Keratinocyte (primary cell): ENCODE measurements around the gene PAPSS2. TPM values are rescaled to one million over a fixed set of nuclear protein-coding genes. Genes with fewer than 3 reads are reported as not detected.

Experiments
- DNase-seq: peaks from one replicate; pipeline ENCODE4 v3.0.0-alpha.2; 2011; ENCODE audit warnings: low read depth, missing footprints, low spot score
- FAIRE-seq: peaks from 2 replicates; lab custom pipeline; 2011; peaks lifted over from hg19 to GRCh38; lab: Jason Lieb, UNC
- H2AFZ ChIP-seq: 2 replicates; pipeline ENCODE4 v1.6.0; 2012; ENCODE audit warnings: low read length, control low read depth, inconsistent platforms; ENCODE audit not compliant: control insufficient read depth
- H3K27ac ChIP-seq: 2 replicates; pipeline ENCODE4 v1.5.1; 2011; ENCODE audit warnings: low read length; ENCODE audit not compliant: control insufficient read depth, insufficient read depth
- H3K27me3 ChIP-seq: 3 replicates; pipeline ENCODE4 v1.6.0; 2011; ENCODE audit warnings: low read length; ENCODE audit not compliant: control insufficient read depth, insufficient read depth; ENCODE audit errors: extremely low read depth
- H3K36me3 ChIP-seq, 2 experiments: 2 replicates in 1 of 2; 3 replicates in 1 of 2; pipeline ENCODE4 v1.5.1; 2011; ENCODE audit warnings: low read length in 2 of 2, mild to moderate bottlenecking in 1 of 2; ENCODE audit not compliant: control insufficient read depth in 2 of 2, insufficient read depth in 2 of 2; ENCODE audit errors: extremely low read depth in 1 of 2
- H3K4me1 ChIP-seq: 3 replicates; pipeline ENCODE4 v1.5.1; 2011; ENCODE audit warnings: low read length; ENCODE audit not compliant: control insufficient read depth, insufficient read depth; ENCODE audit errors: extremely low read depth
- H3K4me2 ChIP-seq: 3 replicates; pipeline ENCODE4 v1.6.0; 2011; ENCODE audit warnings: low read depth, low read length; ENCODE audit not compliant: control insufficient read depth, insufficient read depth; ENCODE audit errors: extremely low read depth
- H3K4me3 ChIP-seq, 3 experiments: fragments of 200-600 bp in 1 of 3; sonication (generic) in 1 of 3; 2 replicates in 2 of 3; 3 replicates in 1 of 3; pipeline ENCODE4 v1.5.1; 2011 to 2016; ENCODE audit warnings: low read length in 3 of 3, mild to moderate bottlenecking in 3 of 3, control low read depth in 2 of 3, inconsistent platforms in 1 of 3, low read depth in 1 of 3, mixed read lengths in 1 of 3, mixed run types in 1 of 3, moderate library complexity in 1 of 3; ENCODE audit not compliant: control insufficient read depth in 2 of 3, insufficient read depth in 2 of 3; ENCODE audit errors: extremely low read depth in 1 of 3
- H3K79me2 ChIP-seq: 2 replicates; pipeline ENCODE4 v1.6.0; 2012; ENCODE audit warnings: low read length; ENCODE audit not compliant: control insufficient read depth, insufficient read depth
- H3K9ac ChIP-seq: 3 replicates; pipeline ENCODE4 v1.6.0; 2011; ENCODE audit warnings: low read length; ENCODE audit not compliant: control insufficient read depth, insufficient read depth; ENCODE audit errors: extremely low read depth
- H3K9me1 ChIP-seq: 3 replicates; pipeline ENCODE4 v1.6.0; 2011; ENCODE audit warnings: low read length; ENCODE audit not compliant: control insufficient read depth, insufficient read depth; ENCODE audit errors: extremely low read depth
- H3K9me3 ChIP-seq: 2 replicates; pipeline ENCODE4 v1.5.1; 2012; ENCODE audit warnings: low read depth, low read length; ENCODE audit not compliant: control insufficient read depth
- H4K20me1 ChIP-seq: 3 replicates; pipeline ENCODE4 v1.6.0; 2011; ENCODE audit warnings: low read length; ENCODE audit not compliant: control insufficient read depth, insufficient read depth; ENCODE audit errors: extremely low read depth
- EZH2 ChIP-seq: IDR thresholded peaks from one replicate; pipeline ENCODE4 v1.6.1; 2012; ENCODE audit warnings: inconsistent platforms, mild to moderate bottlenecking, low read length, moderate library complexity
- dilution Hi-C: fragments of 300-500 bp; cut with MboI; formaldehyde crosslinking; loops from one replicate; pipeline ENCODE4 v1.7.0; 2020; ENCODE audit warnings: low sequenced_read_pairs; ENCODE audit not compliant: extremely low pct_ligation_motif_present
- polyA plus RNA-seq, 5 experiments: library from polyadenylated mRNA; depleted of rRNA in 3 of 5; stranded (reverse) in 3 of 5; stranded (forward) in 1 of 5; unstranded in 1 of 5; fragments of >200 nt; gene quantifications; 1 replicate in 1 of 5; 2 replicates in 3 of 5; 3 replicates in 1 of 5; pipeline versions ENCODE4 v1.2.1 to v1.2.3, GENCODE V29; 2011 to 2012; ENCODE audit warnings: missing spikeins in 2 of 5, low read depth in 1 of 5, low replicate concordance in 1 of 5
- TF ChIP-seq, protein P1 (sequence below), 3 experiments: IDR thresholded peaks in 1 of 3; conservative IDR thresholded peaks in 1 of 3; optimal IDR thresholded peaks in 1 of 3; 2 replicates in 2 of 3; 3 replicates in 1 of 3; pipeline versions ENCODE3 to v1.5.1; 2011; ENCODE audit warnings: low read length in 3 of 3, mild to moderate bottlenecking in 3 of 3, moderate library complexity in 2 of 3, control low read depth in 1 of 3, inconsistent platforms in 1 of 3; ENCODE audit not compliant: insufficient read depth in 2 of 3; ENCODE audit errors: extremely low read depth in 1 of 3

The PAPSS2 gene
- polyA plus RNA-seq, 1 donor (not counting 4 experiments of a cell fraction or from before 2014, with no cell fraction given): 1.1 TPM

DNA sequence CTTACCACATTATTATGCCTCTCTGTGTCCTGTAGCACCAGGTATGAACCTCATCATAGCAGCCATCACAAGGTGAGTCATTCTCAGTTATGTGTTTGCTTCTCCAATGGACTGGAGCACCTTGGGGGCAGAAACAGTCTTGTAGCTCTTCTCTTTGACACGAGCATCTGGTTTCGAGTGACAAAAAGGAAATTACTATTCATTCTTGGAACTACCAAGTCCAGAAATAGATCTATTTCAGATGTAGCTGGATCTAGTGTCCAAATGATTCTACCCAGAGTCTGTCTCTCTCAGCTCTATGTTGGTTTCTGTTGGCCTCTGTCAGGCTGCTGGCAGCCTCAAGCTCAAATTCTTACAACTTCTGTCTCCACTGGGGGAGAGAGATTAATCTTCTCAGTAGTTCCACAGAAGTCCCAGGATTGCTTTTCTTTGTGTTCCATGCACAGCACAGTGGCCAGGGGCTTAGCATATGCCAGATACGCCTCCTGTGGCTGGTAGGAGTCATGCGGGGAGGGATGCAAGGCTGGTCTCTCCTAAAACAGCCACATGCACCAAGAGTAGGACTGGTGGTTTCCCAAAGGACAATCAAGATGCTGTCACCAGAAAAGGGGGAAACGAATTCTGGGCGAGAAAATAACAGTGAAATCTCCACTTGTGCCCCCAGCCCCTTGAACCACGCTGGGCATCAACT is 37.2 kb upstream of the PAPSS2 start:
- Histone ChIP-seq H3K79me2 (no peaks in the 10 kb centered on the region), H4K20me1 (no peaks in the 10 kb centered on the region), H3K27ac (no peak overlapping the region), H3K4me3 (no peak overlapping the region), H3K4me2 (no peak overlapping the region), H3K9me3 (no peaks in the 10 kb centered on the region), H2AFZ (no peak overlapping the region), H3K4me1 (no peaks in the 10 kb centered on the region), H3K36me3 (no peaks in the 10 kb centered on the region), H3K9me1 (no peaks in the 10 kb centered on the region), H3K27me3 (peaks cover 5% of the 10 kb centered on the region), H3K9ac (no peak overlapping the region)
- TF ChIP-seq, protein P1, sequence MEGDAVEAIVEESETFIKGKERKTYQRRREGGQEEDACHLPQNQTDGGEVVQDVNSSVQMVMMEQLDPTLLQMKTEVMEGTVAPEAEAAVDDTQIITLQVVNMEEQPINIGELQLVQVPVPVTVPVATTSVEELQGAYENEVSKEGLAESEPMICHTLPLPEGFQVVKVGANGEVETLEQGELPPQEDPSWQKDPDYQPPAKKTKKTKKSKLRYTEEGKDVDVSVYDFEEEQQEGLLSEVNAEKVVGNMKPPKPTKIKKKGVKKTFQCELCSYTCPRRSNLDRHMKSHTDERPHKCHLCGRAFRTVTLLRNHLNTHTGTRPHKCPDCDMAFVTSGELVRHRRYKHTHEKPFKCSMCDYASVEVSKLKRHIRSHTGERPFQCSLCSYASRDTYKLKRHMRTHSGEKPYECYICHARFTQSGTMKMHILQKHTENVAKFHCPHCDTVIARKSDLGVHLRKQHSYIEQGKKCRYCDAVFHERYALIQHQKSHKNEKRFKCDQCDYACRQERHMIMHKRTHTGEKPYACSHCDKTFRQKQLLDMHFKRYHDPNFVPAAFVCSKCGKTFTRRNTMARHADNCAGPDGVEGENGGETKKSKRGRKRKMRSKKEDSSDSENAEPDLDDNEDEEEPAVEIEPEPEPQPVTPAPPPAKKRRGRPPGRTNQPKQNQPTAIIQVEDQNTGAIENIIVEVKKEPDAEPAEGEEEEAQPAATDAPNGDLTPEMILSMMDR (optimal IDR thresholded peaks at IDR 0.05 in 1 of 3, IDR thresholded peaks at IDR 0.05 in 1 of 3, conservative IDR thresholded peaks at IDR 0.05 in 1 of 3; ENCODE audit: extremely low read depth in 1 of 3, insufficient read depth in 2 of 3, low read length in 3 of 3): no peak
- TF ChIP-seq EZH2: no peak
- DNase-seq (no peak), FAIRE-seq (no peak)
- dilution Hi-C loops: no loop called here

DNA sequence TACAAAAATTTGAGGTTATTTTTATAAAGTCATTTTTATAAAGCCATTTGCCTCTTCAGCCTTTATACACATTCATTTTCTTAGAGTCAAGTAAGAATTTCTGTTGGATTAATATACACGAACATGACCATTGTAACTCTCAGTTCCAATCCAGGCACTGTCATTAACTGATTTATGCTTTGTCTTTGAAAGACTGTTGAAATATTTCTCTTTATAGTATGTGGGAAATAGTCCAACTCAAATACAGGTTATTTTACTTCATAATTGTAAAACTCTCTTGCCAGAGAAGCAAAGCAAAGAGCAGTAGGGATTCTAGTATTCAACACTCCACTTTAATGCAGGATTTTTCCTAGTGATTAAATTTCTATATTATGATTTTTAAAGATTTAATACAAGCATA is 36.5 kb upstream of the PAPSS2 start:
- DNase-seq (no peak), FAIRE-seq (no peak)
- no peak overlapping the region for H3K4me3 ChIP-seq
- dilution Hi-C loops: no loop called here
- no peak overlapping the region for H3K27ac ChIP-seq
- H3K9me1 ChIP-seq: no peaks in the 10 kb centered on the region
- H3K4me1 ChIP-seq: no peaks in the 10 kb centered on the region
- no peak overlapping the region for H3K9ac ChIP-seq
- H3K27me3 ChIP-seq: peaks cover 5% of the 10 kb centered on the region
- H3K4me2 ChIP-seq: no peak overlapping the region
- H3K9me3 ChIP-seq: no peaks in the 10 kb centered on the region
- TF ChIP-seq, protein P1 (optimal IDR thresholded peaks at IDR 0.05 in 1 of 3, IDR thresholded peaks at IDR 0.05 in 1 of 3, conservative IDR thresholded peaks at IDR 0.05 in 1 of 3; ENCODE audit: extremely low read depth in 1 of 3, insufficient read depth in 2 of 3, low read length in 3 of 3): no peak
- no peak for TF ChIP-seq EZH2
- no peaks in the 10 kb centered on the region for H3K36me3 ChIP-seq
- no peaks in the 10 kb centered on the region for H4K20me1 ChIP-seq
- H3K79me2 ChIP-seq: no peaks in the 10 kb centered on the region
- H2AFZ ChIP-seq: no peak overlapping the region
